ENCODE measurements around the gene PTPN14.
"Not testable (repeated sequence)": the region's sequence is repeated elsewhere in the genome, so short reads cannot be mapped to it uniquely, and the experiment has no call there.

Gene PTPN14

GRCh38 chr1:214398490-214398889 lies 152.9 kb downstream of the PTPN14 start:
- DNase-seq, result no peak
- H2AFZ ChIP-seq (ENCODE audit: low read length), result no peak overlapping the region
- no peaks in the 10 kb centered on the region for H3K79me2 ChIP-seq (ENCODE audit: low read length)
- no peak overlapping the region for H3K9ac ChIP-seq (ENCODE audit: low read length)
- H3K9me2 ChIP-seq (replicated peaks; ENCODE audit: insufficient read depth, low read length), result no peaks in the 10 kb centered on the region
- H3K4me2 ChIP-seq (ENCODE audit: low read depth, low read length), result no peak overlapping the region
- peaks cover under 1% of the 10 kb centered on the region; the same call in 1 of the 2 replicates for H3F3A ChIP-seq (ENCODE audit: insufficient read depth, low read length)
- H3K9me3 ChIP-seq (replicated peaks; ENCODE audit: insufficient read depth, low read length), result no peaks in the 10 kb centered on the region
- H3K27ac ChIP-seq (ENCODE audit: low read length), result no peak overlapping the region
- H3K4me1 ChIP-seq (ENCODE audit: low read length), result peaks cover 2% of the 10 kb centered on the region
- no peak for TF ChIP-seq EZH2 (optimal IDR thresholded peaks at IDR 0.05; ENCODE audit: low read depth, low read length)
- no peak for TF ChIP-seq CTCF (IDR thresholded peaks at IDR 0.05; ENCODE audit: low read length)
- no peak for TF ChIP-seq EZH2phosphoT487 (IDR thresholded peaks at IDR 0.05; ENCODE audit: low read length)
- H4K20me1 ChIP-seq (ENCODE audit: insufficient read depth, low read length), result no peaks in the 10 kb centered on the region
- no peaks in the 10 kb centered on the region for H3K36me3 ChIP-seq (replicated peaks; ENCODE audit: insufficient read depth, low read length)
- H3K27me3 ChIP-seq (replicated peaks; ENCODE audit: insufficient read depth, low read length), result no peaks in the 10 kb centered on the region
- H3K4me3 ChIP-seq (ENCODE audit: low read length), result no peak overlapping the region

- Histone ChIP-seq H3K36me3 (replicated peaks; ENCODE audit: insufficient read depth, low read length) (no peaks in the 10 kb centered on the region), H3K4me3 (ENCODE audit: low read length) (no peak overlapping the region), H2AFZ (ENCODE audit: low read length) (no peak overlapping the region), H3K4me1 (ENCODE audit: low read length) (no peaks in the 10 kb centered on the region), H3K9me3 (replicated peaks; ENCODE audit: insufficient read depth, low read length) (no peaks in the 10 kb centered on the region), H3K4me2 (ENCODE audit: low read depth, low read length) (no peak overlapping the region), H4K20me1 (ENCODE audit: insufficient read depth, low read length) (no peaks in the 10 kb centered on the region), H3K27ac (ENCODE audit: low read length) (no peak overlapping the region), H3F3A (ENCODE audit: insufficient read depth, low read length) (no peaks in the 10 kb centered on the region), H3K9ac (ENCODE audit: low read length) (no peak overlapping the region), H3K9me2 (replicated peaks; ENCODE audit: insufficient read depth, low read length) (no peaks in the 10 kb centered on the region), H3K79me2 (ENCODE audit: low read length) (no peaks in the 10 kb centered on the region), H3K27me3 (replicated peaks; ENCODE audit: insufficient read depth, low read length) (no peaks in the 10 kb centered on the region)
- TF ChIP-seq EZH2 (optimal IDR thresholded peaks at IDR 0.05; ENCODE audit: low read depth, low read length) (no peak), CTCF (IDR thresholded peaks at IDR 0.05; ENCODE audit: low read length) (no peak), EZH2phosphoT487 (IDR thresholded peaks at IDR 0.05; ENCODE audit: low read length) (no peak)
- no peak for DNase-seq
Measured at GRCh38 chr1:214397497-214397896, 153.9 kb downstream of the PTPN14 start.

GRCh38 chr1:214396330-214396729 lies 155.1 kb downstream of the PTPN14 start:
- Histone ChIP-seq H4K20me1 (ENCODE audit: insufficient read depth, low read length) (no peaks in the 10 kb centered on the region), H3K4me1 (ENCODE audit: low read length) (no peaks in the 10 kb centered on the region)

GRCh38 chr1:214394569-214394968 lies 156.8 kb downstream of the PTPN14 start:
- H3K36me3 ChIP-seq (replicated peaks; ENCODE audit: insufficient read depth, low read length); H2AFZ ChIP-seq (ENCODE audit: low read length); H3K4me1 ChIP-seq (ENCODE audit: low read length); H3K4me2 ChIP-seq (ENCODE audit: low read depth, low read length); H3K9me2 ChIP-seq (replicated peaks; ENCODE audit: insufficient read depth, low read length); H3K9ac ChIP-seq (ENCODE audit: low read length); H3K27me3 ChIP-seq (replicated peaks; ENCODE audit: insufficient read depth, low read length); H3K79me2 ChIP-seq (ENCODE audit: low read length); H3K4me3 ChIP-seq (ENCODE audit: low read length); H3K9me3 ChIP-seq (replicated peaks; ENCODE audit: insufficient read depth, low read length); DNase-seq; H3K27ac ChIP-seq (ENCODE audit: low read length); H3F3A ChIP-seq (ENCODE audit: insufficient read depth, low read length); H4K20me1 ChIP-seq (ENCODE audit: insufficient read depth, low read length): not testable (repeated sequence)

More at GRCh38 chr1:214396330-214396729, 155.1 kb downstream of the PTPN14 start:
- Histone ChIP-seq H3K9me2 (replicated peaks; ENCODE audit: insufficient read depth, low read length) (no peaks in the 10 kb centered on the region), H3K79me2 (ENCODE audit: low read length) (no peaks in the 10 kb centered on the region), H3K27ac (ENCODE audit: low read length) (no peak overlapping the region), H3K4me3 (ENCODE audit: low read length) (no peak overlapping the region), H3F3A (ENCODE audit: insufficient read depth, low read length) (no peaks in the 10 kb centered on the region), H3K9ac (ENCODE audit: low read length) (no peak overlapping the region), H2AFZ (ENCODE audit: low read length) (no peak overlapping the region), H3K36me3 (replicated peaks; ENCODE audit: insufficient read depth, low read length) (no peaks in the 10 kb centered on the region), H3K27me3 (replicated peaks; ENCODE audit: insufficient read depth, low read length) (no peaks in the 10 kb centered on the region), H3K4me2 (ENCODE audit: low read depth, low read length) (no peak overlapping the region), H3K9me3 (replicated peaks; ENCODE audit: insufficient read depth, low read length) (no peaks in the 10 kb centered on the region)
- no peak for DNase-seq
- TF ChIP-seq EZH2phosphoT487 (IDR thresholded peaks at IDR 0.05; ENCODE audit: low read length), result no peak
- TF ChIP-seq EZH2 (optimal IDR thresholded peaks at IDR 0.05; ENCODE audit: low read depth, low read length), result no peak
- no peak for TF ChIP-seq CTCF (IDR thresholded peaks at IDR 0.05; ENCODE audit: low read length)
